ENCODE measurements around the gene AHNAK2.

DNA sequence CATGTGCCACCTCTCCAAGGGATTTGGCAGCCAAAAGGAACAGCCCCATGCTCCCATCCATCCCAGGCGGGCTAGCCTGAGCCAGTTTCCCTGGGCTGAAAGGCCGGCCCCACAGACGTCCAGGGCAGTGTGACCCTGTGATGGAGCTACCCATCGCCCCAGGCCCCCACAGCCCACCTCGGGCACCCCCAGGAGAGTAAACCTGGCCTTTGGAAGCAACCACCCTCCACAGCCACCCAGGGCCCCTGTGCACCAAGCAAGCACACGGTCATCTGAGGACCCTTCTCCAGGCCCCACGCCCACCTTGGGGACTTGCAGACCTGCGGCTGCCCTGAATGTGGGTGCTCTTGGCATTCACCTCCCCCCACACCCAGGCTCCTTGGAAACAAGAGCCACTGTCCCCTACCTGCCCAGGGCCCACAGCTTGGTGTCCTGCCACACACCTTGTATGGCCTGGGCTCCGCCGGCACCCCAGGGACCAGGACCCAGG, 8.4 kb downstream of the AHNAK2 start:
- TF ChIP-seq MYNN (IDR thresholded peaks at IDR 0.05) (no peak), MYNN (CRISPR knock-in tag; IDR thresholded peaks at IDR 0.05) (no peak), ZC3H11A (IDR thresholded peaks at IDR 0.05; ENCODE audit: low read depth, low read length) (no peak)

All from K562 (cell line).